GM10248 (cell line): ENCODE measurements around the gene ARHGAP30.
"Not testable (repeated sequence)": the region's sequence is repeated elsewhere in the genome, so short reads cannot be mapped to it uniquely, and the experiment has no call there.

ENCODE experiments used
- CTCF ChIA-PET: fragments of 300-600 bp; sonication (Branson Sonifier 250); formaldehyde crosslinking; extraction: SDS; loops from one replicate; lab custom pipeline; 2021; ENCODE audit warnings: antibody characterized with exemption; lab: Yijun Ruan, JAX
- POLR2A ChIA-PET: fragments of 350-650 bp; sonication (Branson Sonifier 250); formaldehyde crosslinking; extraction: SDS; loops from one replicate; lab custom pipeline; 2020; ENCODE audit warnings: antibody characterized with exemption; lab: Yijun Ruan, JAX
- DNase-seq: peaks from one replicate; pipeline ENCODE4 v3.0.0; 2012; ENCODE audit errors: extremely low spot score
- TF ChIP-seq, protein P1 (sequence below): IDR thresholded peaks from 2 replicates; pipeline ENCODE4 v1.5.1; 2012; ENCODE audit warnings: mild to moderate bottlenecking, low read depth; ENCODE audit errors: extremely low read depth, missing control alignments, control extremely low read depth

The ARHGAP30 gene

DNA sequence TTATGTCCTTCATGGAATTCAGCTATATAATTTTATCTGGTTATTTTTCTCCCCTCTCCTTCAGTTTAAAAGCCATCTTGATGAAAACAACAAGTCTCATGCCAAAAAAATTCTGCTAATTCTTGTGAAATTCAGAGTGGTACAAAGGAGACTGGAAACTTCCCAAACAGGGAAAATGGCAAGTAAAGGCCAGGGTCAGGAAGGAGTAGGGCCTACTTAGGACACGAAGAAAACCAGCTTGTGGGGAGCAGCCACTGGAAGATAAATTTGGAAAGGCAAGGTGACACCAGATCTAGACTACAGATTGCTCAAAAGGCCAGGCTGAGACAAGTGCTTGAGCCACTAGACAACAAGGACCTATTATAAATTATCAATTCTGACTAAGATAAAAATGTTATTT is 37.3 kb downstream of the ARHGAP30 start:
- POLR2A ChIA-PET: interaction anchor here (1.1 kb wide), 1 partner anchor 11 kb away, joined by 3 read pairs; the partner anchor contains the start of gene F11R
- no peak for DNase-seq
- TF ChIP-seq, protein P1, sequence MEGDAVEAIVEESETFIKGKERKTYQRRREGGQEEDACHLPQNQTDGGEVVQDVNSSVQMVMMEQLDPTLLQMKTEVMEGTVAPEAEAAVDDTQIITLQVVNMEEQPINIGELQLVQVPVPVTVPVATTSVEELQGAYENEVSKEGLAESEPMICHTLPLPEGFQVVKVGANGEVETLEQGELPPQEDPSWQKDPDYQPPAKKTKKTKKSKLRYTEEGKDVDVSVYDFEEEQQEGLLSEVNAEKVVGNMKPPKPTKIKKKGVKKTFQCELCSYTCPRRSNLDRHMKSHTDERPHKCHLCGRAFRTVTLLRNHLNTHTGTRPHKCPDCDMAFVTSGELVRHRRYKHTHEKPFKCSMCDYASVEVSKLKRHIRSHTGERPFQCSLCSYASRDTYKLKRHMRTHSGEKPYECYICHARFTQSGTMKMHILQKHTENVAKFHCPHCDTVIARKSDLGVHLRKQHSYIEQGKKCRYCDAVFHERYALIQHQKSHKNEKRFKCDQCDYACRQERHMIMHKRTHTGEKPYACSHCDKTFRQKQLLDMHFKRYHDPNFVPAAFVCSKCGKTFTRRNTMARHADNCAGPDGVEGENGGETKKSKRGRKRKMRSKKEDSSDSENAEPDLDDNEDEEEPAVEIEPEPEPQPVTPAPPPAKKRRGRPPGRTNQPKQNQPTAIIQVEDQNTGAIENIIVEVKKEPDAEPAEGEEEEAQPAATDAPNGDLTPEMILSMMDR: no peak
- CTCF ChIA-PET: interaction anchor here (0.7 to 3.8 kb wide), 5 partner anchors 10 to 101 kb away, joined by 3 to 17 read pairs (median 3); partner anchors contain the start of gene USF1

DNA sequence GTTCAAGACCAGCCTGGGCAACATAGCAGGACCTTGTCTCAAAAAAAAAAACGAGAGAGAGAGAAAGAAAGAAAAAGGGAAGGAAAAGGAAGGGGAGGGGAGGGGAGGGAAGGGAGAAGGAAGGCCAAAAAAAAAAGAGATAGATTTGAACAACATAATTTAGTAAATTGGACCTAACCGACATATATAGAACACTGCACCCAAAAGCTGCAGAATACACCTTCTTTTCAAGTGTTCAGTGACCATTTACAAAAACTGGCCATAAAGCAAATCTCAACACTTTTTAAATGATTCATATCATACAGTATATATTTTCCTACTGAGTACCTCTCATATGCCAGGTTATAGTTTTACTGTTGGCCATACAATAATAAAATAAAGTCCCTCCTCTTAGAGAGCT is 37.8 kb downstream of the ARHGAP30 start:
- TF ChIP-seq, protein P1: no peak
- ChIA-PET POLR2A (interaction anchor here (1.1 kb wide), 1 partner anchor 11 kb away, joined by 3 read pairs; the partner anchor contains the start of gene F11R), CTCF (interaction anchor here (0.7 to 3.8 kb wide), 2 partner anchors 10 to 18 kb away, joined by 3 to 17 read pairs; no protein-coding TSS in a partner anchor)
- DNase-seq: no peak

DNA sequence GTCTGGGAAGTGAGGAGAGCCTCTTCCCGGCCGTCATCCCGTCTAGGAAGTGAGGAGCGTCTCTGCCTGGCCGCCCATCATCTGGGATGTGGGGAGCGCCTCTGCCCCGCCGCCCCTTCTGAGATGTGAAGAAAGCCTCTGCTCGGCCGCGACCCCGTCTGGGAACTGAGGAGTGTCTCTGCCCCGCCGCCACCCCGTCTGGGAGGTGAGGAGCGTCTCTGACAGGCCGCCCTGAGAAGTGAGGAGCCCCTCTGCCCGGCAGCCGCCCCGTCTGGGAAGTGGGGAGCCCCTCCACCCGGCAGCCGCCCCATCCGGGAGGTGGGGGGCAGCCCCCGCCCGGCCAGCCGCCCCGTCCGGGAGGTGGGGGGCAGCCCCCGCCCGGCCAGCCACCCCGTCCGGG is 40.2 kb downstream of the ARHGAP30 start:
- DNase-seq, POLR2A ChIA-PET, CTCF ChIA-PET: not testable (repeated sequence)

DNA sequence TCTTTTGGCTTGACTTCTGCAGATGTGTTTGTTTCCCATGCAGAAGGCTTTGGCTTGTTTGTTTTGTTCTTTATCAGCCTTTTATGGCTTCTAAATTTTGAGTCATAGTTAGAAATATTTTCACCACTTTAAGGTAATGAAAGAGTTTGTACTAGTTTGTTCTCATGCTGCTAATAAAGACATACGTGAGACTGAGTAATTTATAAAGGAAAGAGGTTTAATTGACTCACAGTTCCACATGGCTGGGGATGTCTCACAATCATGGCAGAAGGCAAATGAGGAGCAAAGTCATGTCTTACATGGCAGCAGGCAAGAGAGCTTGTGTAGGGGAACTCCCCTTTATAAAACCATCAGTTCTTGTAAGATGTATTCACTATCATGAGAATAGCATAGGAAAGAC is 42.7 kb downstream of the ARHGAP30 start:
- CTCF ChIA-PET: interaction anchor here (1.1 to 2.7 kb wide), 4 partner anchors 8 to 30 kb away, joined by 3 to 10 read pairs (median 5); no protein-coding TSS in a partner anchor
- POLR2A ChIA-PET, DNase-seq: not testable (repeated sequence)

DNA sequence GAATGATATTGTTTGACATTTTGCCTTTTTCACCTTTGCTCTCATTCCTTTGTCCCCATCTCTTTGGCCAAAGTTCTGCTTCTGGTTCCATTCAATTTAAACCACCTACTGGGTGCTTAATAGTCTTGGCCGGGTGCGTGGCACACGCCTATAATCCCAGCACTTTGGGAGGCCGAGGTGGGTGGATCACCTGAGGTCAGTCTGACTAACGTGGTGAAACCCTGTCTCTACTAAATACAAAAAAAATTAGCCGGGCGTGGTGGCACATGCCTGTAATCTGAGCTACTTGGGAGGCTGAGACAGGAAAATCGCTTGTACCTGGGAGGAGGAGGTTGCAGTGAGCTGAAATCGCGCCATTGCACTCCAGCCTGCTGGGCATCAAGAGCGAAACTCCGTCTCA is 47.3 kb downstream of the ARHGAP30 start:
- CTCF ChIA-PET: interaction anchor here (1.2 kb wide), 1 partner anchor 21 kb away, joined by 3 read pairs; no protein-coding TSS in a partner anchor
- POLR2A ChIA-PET: interaction anchor here (2.3 kb wide), 1 partner anchor 23 kb away, joined by 13 read pairs; the partner anchor contains the start of gene USF1

DNA sequence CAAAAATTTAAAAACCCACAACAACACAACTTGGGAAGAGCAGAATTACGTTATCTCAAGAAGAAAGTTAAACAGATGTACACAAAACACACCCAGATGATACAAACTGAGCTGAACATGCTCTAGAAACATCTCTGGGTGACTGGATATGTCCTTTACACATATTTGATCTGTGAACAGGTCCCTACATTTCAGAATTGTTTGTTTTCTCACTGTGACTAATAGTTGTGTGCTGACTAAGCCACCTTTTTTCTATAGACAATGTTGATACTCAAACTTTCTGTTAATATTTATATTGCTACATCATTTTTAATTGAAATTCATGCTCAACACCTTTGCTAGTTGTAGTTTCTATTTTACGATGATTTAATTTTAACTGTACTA is 47.7 kb downstream of the ARHGAP30 start:
- TF ChIP-seq, protein P1: no peak
- CTCF ChIA-PET: interaction anchor here (1.2 to 1.8 kb wide), 3 partner anchors 16 to 75 kb away, joined by 3 to 8 read pairs (median 5); partner anchors contain the start of gene TSTD1
- DNase-seq: no peak
- POLR2A ChIA-PET: interaction anchor here (2.3 kb wide), 1 partner anchor 24 kb away, joined by 13 read pairs; the partner anchor contains the start of gene USF1

More for the DNA sequence above, 47.3 kb downstream of the ARHGAP30 start:
- DNase-seq: not testable (repeated sequence)

DNA sequence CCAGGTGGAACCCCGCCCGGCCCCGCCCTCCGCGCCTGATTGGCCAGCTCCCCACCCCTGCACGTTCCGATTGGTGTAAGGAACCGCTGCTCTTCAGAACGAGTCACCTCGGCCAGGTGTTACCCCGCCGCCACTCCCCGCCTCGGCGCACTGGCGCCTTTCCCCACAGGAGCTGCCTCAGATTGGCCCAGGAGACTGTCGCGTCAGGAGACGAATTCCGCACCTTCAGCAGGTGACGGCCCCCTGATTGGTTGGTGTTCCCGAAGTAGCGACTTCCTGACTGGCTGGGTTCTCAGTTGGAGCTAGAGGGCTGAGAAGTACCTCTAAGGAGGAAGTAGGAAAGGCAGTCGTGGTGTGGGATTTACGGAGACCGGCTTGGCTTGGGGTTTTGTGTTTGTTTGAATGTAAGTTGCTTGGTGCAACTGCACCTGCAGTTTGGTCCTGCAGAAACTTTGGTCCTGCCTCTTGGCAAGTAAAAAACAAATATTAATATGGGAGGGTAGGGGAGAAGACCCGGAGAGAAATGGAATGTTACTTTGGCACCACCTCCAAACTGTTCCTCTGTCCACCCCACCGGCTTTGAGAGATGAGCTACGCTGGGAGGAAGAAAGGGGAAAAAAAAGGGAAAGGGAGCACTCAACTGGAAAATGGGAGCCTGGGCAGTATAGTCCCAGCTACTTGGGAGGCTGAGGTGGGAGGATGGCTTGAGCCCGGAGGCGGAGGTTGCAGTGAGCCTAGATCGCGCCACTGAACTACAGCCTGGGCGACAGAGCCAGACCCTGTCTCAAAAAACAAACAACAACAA is 48.3 kb downstream of the ARHGAP30 start:
- ChIA-PET POLR2A (interaction anchor here (0.6 to 2.3 kb wide), 8 partner anchors 11 to 344 kb away, joined by 3 to 13 read pairs (median 4); partner anchors contain the start of genes TSTD1 and USF1), CTCF (interaction anchor here (0.5 to 1.9 kb wide), 13 partner anchors 10 to 216 kb away, joined by 3 to 11 read pairs (median 4); partner anchors contain the start of gene TSTD1)
- DNase-seq: peak; percentile 96
- TF ChIP-seq, protein P1: no peak
